Measurements from ENCODE around the gene SGPP2.

DNA sequence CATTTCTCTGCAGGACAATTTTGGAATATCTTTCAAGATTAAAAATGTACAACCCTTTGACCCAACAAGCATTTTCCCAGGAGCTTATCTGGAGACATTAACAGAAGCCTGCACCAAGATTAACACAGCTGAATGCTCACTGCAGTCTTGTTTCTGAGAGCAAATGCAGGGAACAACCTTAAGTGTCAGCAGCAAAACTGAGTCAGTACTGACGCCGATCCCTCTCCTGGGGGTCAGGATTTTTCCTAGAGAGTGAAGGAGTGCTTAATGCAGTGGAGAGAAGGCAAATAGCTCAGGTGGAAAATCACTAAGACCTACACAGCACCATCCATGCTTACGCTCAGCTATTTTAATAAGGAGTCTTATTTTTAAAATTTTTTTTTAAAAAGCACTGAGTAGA lies 42.8 kb upstream of the SGPP2 start:
- TF ChIP-seq, protein P1, sequence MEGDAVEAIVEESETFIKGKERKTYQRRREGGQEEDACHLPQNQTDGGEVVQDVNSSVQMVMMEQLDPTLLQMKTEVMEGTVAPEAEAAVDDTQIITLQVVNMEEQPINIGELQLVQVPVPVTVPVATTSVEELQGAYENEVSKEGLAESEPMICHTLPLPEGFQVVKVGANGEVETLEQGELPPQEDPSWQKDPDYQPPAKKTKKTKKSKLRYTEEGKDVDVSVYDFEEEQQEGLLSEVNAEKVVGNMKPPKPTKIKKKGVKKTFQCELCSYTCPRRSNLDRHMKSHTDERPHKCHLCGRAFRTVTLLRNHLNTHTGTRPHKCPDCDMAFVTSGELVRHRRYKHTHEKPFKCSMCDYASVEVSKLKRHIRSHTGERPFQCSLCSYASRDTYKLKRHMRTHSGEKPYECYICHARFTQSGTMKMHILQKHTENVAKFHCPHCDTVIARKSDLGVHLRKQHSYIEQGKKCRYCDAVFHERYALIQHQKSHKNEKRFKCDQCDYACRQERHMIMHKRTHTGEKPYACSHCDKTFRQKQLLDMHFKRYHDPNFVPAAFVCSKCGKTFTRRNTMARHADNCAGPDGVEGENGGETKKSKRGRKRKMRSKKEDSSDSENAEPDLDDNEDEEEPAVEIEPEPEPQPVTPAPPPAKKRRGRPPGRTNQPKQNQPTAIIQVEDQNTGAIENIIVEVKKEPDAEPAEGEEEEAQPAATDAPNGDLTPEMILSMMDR (IDR thresholded peaks at IDR 0.05; ENCODE audit: extremely low read depth in 1 of 2, insufficient read depth in 1 of 2, low read depth in 1 of 2, low read length in 2 of 2): no peak
- TF ChIP-seq EZH2 (IDR thresholded peaks at IDR 0.05; ENCODE audit: borderline replicate concordance, low read depth, low read length, severe bottlenecking) (no peak), JUN (IDR thresholded peaks at IDR 0.05; ENCODE audit: borderline replicate concordance, insufficient read depth, insufficient read length, low read depth) (no peak), POLR2A (IDR thresholded peaks at IDR 0.05; ENCODE audit: low read depth, low read length) (no peak), GATA2 (IDR thresholded peaks at IDR 0.05; ENCODE audit: insufficient read depth, insufficient read length, low read depth, low read length) (no peak)
- TF ChIP-seq, protein P2, sequence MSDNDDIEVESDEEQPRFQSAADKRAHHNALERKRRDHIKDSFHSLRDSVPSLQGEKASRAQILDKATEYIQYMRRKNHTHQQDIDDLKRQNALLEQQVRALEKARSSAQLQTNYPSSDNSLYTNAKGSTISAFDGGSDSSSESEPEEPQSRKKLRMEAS (IDR thresholded peaks at IDR 0.05; ENCODE audit: insufficient read depth, insufficient read length): no peak
